Vagina (tissue), 2 donors: ENCODE results near the gene RFK.

ENCODE experiments used
- POLR2A ChIP-seq, 2 donors: fragments of 450-650 bp; IDR thresholded peaks; one replicate each; pipeline ENCODE4 v1.6.1; 2017; ENCODE audit warnings: antibody characterized with exemption in 2 of 2, mild to moderate bottlenecking in 2 of 2, moderate library complexity in 2 of 2
- TF ChIP-seq, protein P1 (sequence below), 3 experiments: fragments of 450-650 bp in 2 of 3; fragments of 200-600 bp in 1 of 3; sonication (generic) in 1 of 3; IDR thresholded peaks; one replicate each; pipeline ENCODE4 v1.5.1; 2017 to 2019; ENCODE audit warnings: antibody characterized with exemption in 3 of 3, mild to moderate bottlenecking in 2 of 3, moderate library complexity in 2 of 3

GRCh38 chr9:76358628-76359280 lies 35.5 kb downstream of the RFK start:
- TF ChIP-seq POLR2A (IDR thresholded peaks at IDR 0.05), result no peak
- TF ChIP-seq, protein P1, sequence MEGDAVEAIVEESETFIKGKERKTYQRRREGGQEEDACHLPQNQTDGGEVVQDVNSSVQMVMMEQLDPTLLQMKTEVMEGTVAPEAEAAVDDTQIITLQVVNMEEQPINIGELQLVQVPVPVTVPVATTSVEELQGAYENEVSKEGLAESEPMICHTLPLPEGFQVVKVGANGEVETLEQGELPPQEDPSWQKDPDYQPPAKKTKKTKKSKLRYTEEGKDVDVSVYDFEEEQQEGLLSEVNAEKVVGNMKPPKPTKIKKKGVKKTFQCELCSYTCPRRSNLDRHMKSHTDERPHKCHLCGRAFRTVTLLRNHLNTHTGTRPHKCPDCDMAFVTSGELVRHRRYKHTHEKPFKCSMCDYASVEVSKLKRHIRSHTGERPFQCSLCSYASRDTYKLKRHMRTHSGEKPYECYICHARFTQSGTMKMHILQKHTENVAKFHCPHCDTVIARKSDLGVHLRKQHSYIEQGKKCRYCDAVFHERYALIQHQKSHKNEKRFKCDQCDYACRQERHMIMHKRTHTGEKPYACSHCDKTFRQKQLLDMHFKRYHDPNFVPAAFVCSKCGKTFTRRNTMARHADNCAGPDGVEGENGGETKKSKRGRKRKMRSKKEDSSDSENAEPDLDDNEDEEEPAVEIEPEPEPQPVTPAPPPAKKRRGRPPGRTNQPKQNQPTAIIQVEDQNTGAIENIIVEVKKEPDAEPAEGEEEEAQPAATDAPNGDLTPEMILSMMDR (IDR thresholded peaks at IDR 0.05), result no peak
